PC-3 (cell line): ENCODE measurements around the gene PRKN. TPM values are rescaled to one million over a fixed set of nuclear protein-coding genes. Genes with fewer than 3 reads are reported as not detected.

Source experiments
- ATAC-seq: fragments of 200-7000 bp; cut with Tn5 transposase; 2 replicates; pipeline ENCODE4 v1.9.1; 2020; ENCODE audit warnings: mild to moderate bottlenecking, moderate library complexity
- BruUV-seq: library from RNA; stranded (reverse); fragments of 400-500 nt; replicated peaks from 2 replicates; lab custom pipeline; 2021; lab: Mats Ljungman, UMichigan
- CTCF ChIA-PET: fragments of 300-600 bp; sonication (Branson Sonifier 250); formaldehyde crosslinking; loops from one replicate; lab custom pipeline; 2022; ENCODE audit warnings: antibody characterized with exemption; lab: Charles Lee
- POLR2A ChIA-PET: fragments of 300-600 bp; sonication (Branson Sonifier 250); formaldehyde crosslinking; loops from one replicate; lab custom pipeline; 2022; ENCODE audit warnings: antibody characterized with exemption; ENCODE audit not compliant: unreplicated experiment; lab: Charles Lee
- DNase-seq: peaks from one replicate; pipeline ENCODE4 v3.0.0-alpha.2; 2015
- H2AFZ ChIP-seq: fragments of 300-600 bp; sonication (generic); 2 replicates; pipeline ENCODE4 v1.6.0; 2016; ENCODE audit warnings: antibody characterized with exemption, low read length
- H3F3A ChIP-seq: fragments of 300-600 bp; sonication (generic); one replicate; pipeline ENCODE4 v1.6.0; 2017; ENCODE audit warnings: antibody characterized with exemption, low read length, control low read depth, mild to moderate bottlenecking; ENCODE audit not compliant: unreplicated experiment
- H3K27ac ChIP-seq: fragments of 300-600 bp; sonication (generic); 2 replicates; pipeline ENCODE4 v1.5.1; 2016; ENCODE audit warnings: mild to moderate bottlenecking, low read length
- H3K27me3 ChIP-seq: fragments of 300-600 bp; sonication (generic); 2 replicates; pipeline ENCODE4 v1.6.1; 2016; ENCODE audit warnings: low read length, mixed read lengths
- H3K36me3 ChIP-seq: fragments of 300-600 bp; sonication (generic); 2 replicates; pipeline ENCODE4 v1.6.1; 2016; ENCODE audit warnings: low read depth, mixed run types, low read length, mixed read lengths
- H3K4me1 ChIP-seq: fragments of 300-600 bp; sonication (generic); 2 replicates; pipeline ENCODE4 v1.5.1; 2016; ENCODE audit warnings: low read length; ENCODE audit not compliant: insufficient read depth
- H3K4me2 ChIP-seq: fragments of 300-600 bp; sonication (generic); 2 replicates; pipeline ENCODE4 v1.6.0; 2016; ENCODE audit warnings: low read length
- H3K4me3 ChIP-seq: fragments of 300-600 bp; sonication (generic); 2 replicates; pipeline ENCODE4 v1.5.1; 2016; ENCODE audit warnings: mild to moderate bottlenecking, low read length, mixed read lengths
- H3K79me2 ChIP-seq: fragments of 300-600 bp; sonication (generic); 2 replicates; pipeline ENCODE4 v1.6.1; 2017; ENCODE audit warnings: low read length, mixed read lengths
- H3K9ac ChIP-seq: fragments of 300-600 bp; sonication (generic); 2 replicates; pipeline ENCODE4 v1.6.0; 2016; ENCODE audit warnings: mild to moderate bottlenecking, low read length
- H3K9me2 ChIP-seq: fragments of 300-600 bp; sonication (generic); replicated peaks from 2 replicates; pipeline ENCODE4 v1.6.1; 2016; ENCODE audit warnings: mixed run types, low read length, mixed read lengths
- H3K9me3 ChIP-seq: fragments of 300-600 bp; sonication (generic); 2 replicates; pipeline ENCODE4 v1.6.1; 2016; ENCODE audit warnings: low read length, mixed read lengths
- H4K20me1 ChIP-seq: fragments of 300-600 bp; sonication (generic); 2 replicates; pipeline ENCODE4 v1.6.1; 2016; ENCODE audit warnings: low read length, mixed read lengths
- EZH2 ChIP-seq: fragments of 300-600 bp; sonication (generic); IDR thresholded peaks from one replicate; pipeline ENCODE4 v1.6.1; 2017; ENCODE audit warnings: antibody characterized with exemption, mild to moderate bottlenecking, low read length; ENCODE audit not compliant: unreplicated experiment
- EZH2phosphoT487 ChIP-seq: fragments of 300-600 bp; sonication (generic); IDR thresholded peaks from 2 replicates; pipeline ENCODE4 v1.6.1; 2018; ENCODE audit warnings: mild to moderate bottlenecking, antibody characterized with exemption, low read length, borderline replicate concordance
- intact Hi-C: fragments of 100-400 bp; cut with micrococcal nuclease; formaldehyde crosslinking; loops from 2 replicates; pipeline ENCODE4 v1.9.0; 2023
- total RNA-seq: library from RNA; depleted of rRNA; stranded (reverse); fragments of >200 nt; gene quantifications from 2 replicates; pipeline ENCODE4 v1.2.3, GENCODE V29; 2014
- TF ChIP-seq, protein P1 (sequence below): fragments of 300-600 bp; sonication (generic); conservative IDR thresholded peaks from 2 replicates; pipeline ENCODE4 v1.5.1; 2017; ENCODE audit warnings: antibody characterized with exemption, low read depth, mild to moderate bottlenecking, low read length

PRKN gene
- total RNA-seq, 1 experiment from 2014 or later = not detected

DNA sequence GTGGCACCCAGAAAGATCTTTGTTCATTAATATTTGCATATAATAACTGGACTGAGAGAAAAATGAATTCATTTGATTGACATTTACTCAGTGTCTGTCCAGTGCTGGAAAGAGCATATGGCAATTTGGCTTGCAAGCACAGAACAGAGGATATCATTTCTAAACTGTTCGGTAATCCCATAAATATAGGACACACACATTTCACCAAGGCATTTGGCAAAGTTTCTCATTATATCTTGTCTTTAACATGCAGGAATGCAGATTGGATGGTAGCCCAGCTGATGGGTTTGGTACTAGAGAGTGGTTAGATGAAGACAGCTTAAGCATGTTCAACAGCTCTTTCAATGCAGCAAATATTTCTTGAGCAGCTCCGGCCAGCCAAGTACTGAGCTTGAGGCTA lies 259.2 kb downstream of the PRKN start:
- CTCF ChIA-PET = no interaction called here
- Histone ChIP-seq H3F3A (no peaks in the 10 kb centered on the region), H3K9me2 (no peaks in the 10 kb centered on the region), H3K79me2 (no peaks in the 10 kb centered on the region), H3K4me2 (no peak overlapping the region), H3K4me1 (no peaks in the 10 kb centered on the region), H3K9ac (no peak overlapping the region), H3K36me3 (no peaks in the 10 kb centered on the region), H4K20me1 (no peaks in the 10 kb centered on the region), H3K4me3 (no peak overlapping the region), H3K9me3 (no peaks in the 10 kb centered on the region), H2AFZ (no peak overlapping the region), H3K27me3 (no peaks in the 10 kb centered on the region), H3K27ac (no peak overlapping the region)
- ATAC-seq (no peak), DNase-seq (no peak)
- no TSS peak for BruUV-seq
- POLR2A ChIA-PET = no interaction called here
- TF ChIP-seq EZH2phosphoT487 = no peak
- TF ChIP-seq EZH2 = no peak
- TF ChIP-seq, protein P1, sequence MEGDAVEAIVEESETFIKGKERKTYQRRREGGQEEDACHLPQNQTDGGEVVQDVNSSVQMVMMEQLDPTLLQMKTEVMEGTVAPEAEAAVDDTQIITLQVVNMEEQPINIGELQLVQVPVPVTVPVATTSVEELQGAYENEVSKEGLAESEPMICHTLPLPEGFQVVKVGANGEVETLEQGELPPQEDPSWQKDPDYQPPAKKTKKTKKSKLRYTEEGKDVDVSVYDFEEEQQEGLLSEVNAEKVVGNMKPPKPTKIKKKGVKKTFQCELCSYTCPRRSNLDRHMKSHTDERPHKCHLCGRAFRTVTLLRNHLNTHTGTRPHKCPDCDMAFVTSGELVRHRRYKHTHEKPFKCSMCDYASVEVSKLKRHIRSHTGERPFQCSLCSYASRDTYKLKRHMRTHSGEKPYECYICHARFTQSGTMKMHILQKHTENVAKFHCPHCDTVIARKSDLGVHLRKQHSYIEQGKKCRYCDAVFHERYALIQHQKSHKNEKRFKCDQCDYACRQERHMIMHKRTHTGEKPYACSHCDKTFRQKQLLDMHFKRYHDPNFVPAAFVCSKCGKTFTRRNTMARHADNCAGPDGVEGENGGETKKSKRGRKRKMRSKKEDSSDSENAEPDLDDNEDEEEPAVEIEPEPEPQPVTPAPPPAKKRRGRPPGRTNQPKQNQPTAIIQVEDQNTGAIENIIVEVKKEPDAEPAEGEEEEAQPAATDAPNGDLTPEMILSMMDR = no peak
- intact Hi-C loops = no loop called here

DNA sequence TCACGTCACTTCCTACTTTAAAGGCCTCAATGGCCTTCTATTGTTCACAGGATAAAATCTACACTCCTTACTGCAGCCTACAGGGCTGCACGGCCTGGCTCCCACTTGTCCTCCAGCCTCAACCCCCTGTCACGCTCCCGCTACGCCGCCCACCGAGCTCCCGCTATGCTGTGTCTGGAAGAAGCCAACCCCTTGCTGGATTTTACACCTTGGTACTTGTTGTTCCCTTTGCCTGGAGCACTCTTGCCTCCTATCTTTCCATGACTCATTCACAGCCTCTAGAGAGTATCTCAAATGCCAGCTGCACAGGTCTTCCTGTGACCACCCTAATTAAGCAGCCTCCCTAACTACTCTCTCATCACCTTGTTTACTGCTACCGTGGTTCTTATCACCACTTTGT lies 259.9 kb downstream of the PRKN start:
- no peaks in the 10 kb centered on the region for H3K79me2 ChIP-seq
- intact Hi-C loops = no loop called here
- no peak for ATAC-seq
- ChIA-PET CTCF (no interaction called here), POLR2A (no interaction called here)
- H3K9me2 ChIP-seq = no peaks in the 10 kb centered on the region
- H3K27ac ChIP-seq = no peak overlapping the region
- no TSS peak for BruUV-seq
- H3F3A ChIP-seq = no peaks in the 10 kb centered on the region
- no peaks in the 10 kb centered on the region for H3K4me1 ChIP-seq
- no peaks in the 10 kb centered on the region for H3K9me3 ChIP-seq
- no peaks in the 10 kb centered on the region for H3K27me3 ChIP-seq
- H3K36me3 ChIP-seq = no peaks in the 10 kb centered on the region
- no peaks in the 10 kb centered on the region for H4K20me1 ChIP-seq
- no peak overlapping the region for H3K4me3 ChIP-seq
- no peak overlapping the region for H3K4me2 ChIP-seq
- no peak overlapping the region for H2AFZ ChIP-seq
- TF ChIP-seq EZH2 (no peak), EZH2phosphoT487 (no peak)
- TF ChIP-seq, protein P1 = no peak
- DNase-seq = no peak
- no peak overlapping the region for H3K9ac ChIP-seq

DNA sequence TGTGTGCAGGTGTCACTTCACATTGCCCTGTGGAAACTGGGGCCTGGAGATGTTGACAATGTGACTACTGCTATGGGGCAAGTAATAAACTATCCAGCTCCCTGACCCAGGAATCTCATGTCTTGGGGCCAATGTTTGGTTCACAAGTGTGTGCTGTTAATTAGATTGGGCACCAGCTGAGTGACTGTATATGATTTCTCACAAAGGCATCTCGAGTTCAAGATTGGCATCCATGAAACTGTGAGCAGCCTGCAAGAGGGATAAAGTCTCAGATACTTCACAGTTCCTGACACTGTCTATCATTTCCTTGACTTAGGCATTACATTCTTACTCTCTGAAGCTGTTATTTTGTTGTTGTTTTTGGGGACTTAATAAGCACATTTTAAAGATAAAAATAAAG lies 264.0 kb downstream of the PRKN start:
- intact Hi-C loops = no loop called here
- TF ChIP-seq EZH2 = no peak
- TF ChIP-seq, protein P1 = no peak
- no peak for TF ChIP-seq EZH2phosphoT487
- no peaks in the 10 kb centered on the region for H3K79me2 ChIP-seq
- no peak for DNase-seq
- H3K36me3 ChIP-seq = no peaks in the 10 kb centered on the region
- no peak overlapping the region for H2AFZ ChIP-seq
- ChIA-PET CTCF (no interaction called here), POLR2A (no interaction called here)
- no TSS peak for BruUV-seq
- H4K20me1 ChIP-seq = no peaks in the 10 kb centered on the region
- H3K27ac ChIP-seq = no peak overlapping the region
- H3K4me3 ChIP-seq = no peak overlapping the region
- no peaks in the 10 kb centered on the region for H3K27me3 ChIP-seq
- no peak overlapping the region for H3K4me2 ChIP-seq
- no peak for ATAC-seq
- H3F3A ChIP-seq = no peaks in the 10 kb centered on the region
- H3K9ac ChIP-seq = no peak overlapping the region
- H3K9me2 ChIP-seq = no peaks in the 10 kb centered on the region
- H3K9me3 ChIP-seq = no peaks in the 10 kb centered on the region
- H3K4me1 ChIP-seq = no peaks in the 10 kb centered on the region
